ENCODE results near the gene IFT52. TPM values are rescaled to one million over a fixed set of nuclear protein-coding genes. Genes with fewer than 3 reads are reported as not detected.
"Not testable (repeated sequence)": the region's sequence is repeated elsewhere in the genome, so short reads cannot be mapped to it uniquely, and the experiment has no call there.

The IFT52 gene
- total RNA-seq, 2 donors from 2014 or later = 17.6 to 18.1 TPM

- H3K36me3 ChIP-seq = peaks cover 15% of the 10 kb centered on the region
- no peak for TF ChIP-seq CTCF (IDR thresholded peaks at IDR 0.05)
- ATAC-seq (ENCODE audit: insufficient number of reproducible peaks, low FRiP score, low read depth) = no peak
- no peak overlapping the region for H3K27ac ChIP-seq
- no peak overlapping the region for H3K4me3 ChIP-seq
- H3K4me1 ChIP-seq (ENCODE audit: control insufficient read depth in 1 of 2, low read depth in 2 of 2) = no peaks in the 10 kb centered on the region
- no peaks in the 10 kb centered on the region for H3K27me3 ChIP-seq (replicated peaks; ENCODE audit: insufficient read depth)
- no peaks in the 10 kb centered on the region for H3K9me3 ChIP-seq
- DNase-seq (ENCODE audit: low spot score) = no peak
Measured at GRCh38 chr20:43603124-43603523, 12.4 kb downstream of the IFT52 start.

- H3K36me3 ChIP-seq = peaks cover 15% of the 10 kb centered on the region
- no peak for TF ChIP-seq CTCF (IDR thresholded peaks at IDR 0.05)
- no peak overlapping the region for H3K4me3 ChIP-seq
- H3K4me1 ChIP-seq (ENCODE audit: control insufficient read depth in 1 of 2, low read depth in 2 of 2) = no peaks in the 10 kb centered on the region
- no peaks in the 10 kb centered on the region for H3K27me3 ChIP-seq (replicated peaks; ENCODE audit: insufficient read depth)
- DNase-seq (ENCODE audit: low spot score) (no peak), ATAC-seq (ENCODE audit: insufficient number of reproducible peaks, low FRiP score, low read depth) (no peak)
- no peaks in the 10 kb centered on the region for H3K9me3 ChIP-seq
- H3K27ac ChIP-seq = no peak overlapping the region
Measured at GRCh38 chr20:43605715-43606114, 15.0 kb downstream of the IFT52 start.

GRCh38 chr20:43607278-43607677, 16.5 kb downstream of the IFT52 start:
- DNase-seq (ENCODE audit: low spot score); H3K27ac ChIP-seq; H3K4me3 ChIP-seq; ATAC-seq (ENCODE audit: insufficient number of reproducible peaks, low FRiP score, low read depth); H3K27me3 ChIP-seq (replicated peaks; ENCODE audit: insufficient read depth); H3K4me1 ChIP-seq (ENCODE audit: control insufficient read depth in 1 of 2, low read depth in 2 of 2); H3K9me3 ChIP-seq: not testable (repeated sequence)
- peaks cover 15% of the 10 kb centered on the region for H3K36me3 ChIP-seq

GRCh38 chr20:43631598-43631997, 40.9 kb downstream of the IFT52 start:
- peaks cover 39% of the 10 kb centered on the region for H3K36me3 ChIP-seq

GRCh38 chr20:43636429-43636828, 45.7 kb downstream of the IFT52 start:
- TF ChIP-seq CTCF (IDR thresholded peaks at IDR 0.05) = no peak
- DNase-seq (ENCODE audit: low spot score) = no peak
- Histone ChIP-seq H3K9me3 (no peaks in the 10 kb centered on the region), H3K36me3 (peaks cover 40% of the 10 kb centered on the region), H3K27me3 (replicated peaks; ENCODE audit: insufficient read depth) (no peaks in the 10 kb centered on the region), H3K4me1 (ENCODE audit: control insufficient read depth in 1 of 2, low read depth in 2 of 2) (no peaks in the 10 kb centered on the region), H3K4me3 (no peak overlapping the region), H3K27ac (no peak overlapping the region)
- ATAC-seq (ENCODE audit: insufficient number of reproducible peaks, low FRiP score, low read depth) = no peak

More at GRCh38 chr20:43631598-43631997, 40.9 kb downstream of the IFT52 start:
- ATAC-seq (ENCODE audit: insufficient number of reproducible peaks, low FRiP score, low read depth) = no peak
- H3K4me1 ChIP-seq (ENCODE audit: control insufficient read depth in 1 of 2, low read depth in 2 of 2) = no peaks in the 10 kb centered on the region
- TF ChIP-seq CTCF (IDR thresholded peaks at IDR 0.05) = no peak
- no peaks in the 10 kb centered on the region for H3K9me3 ChIP-seq
- DNase-seq (ENCODE audit: low spot score) = no peak
- H3K27ac ChIP-seq = no peak overlapping the region
- H3K4me3 ChIP-seq = no peak overlapping the region
- no peaks in the 10 kb centered on the region for H3K27me3 ChIP-seq (replicated peaks; ENCODE audit: insufficient read depth)

GRCh38 chr20:43642548-43642947, 51.8 kb downstream of the IFT52 start:
- H3K9me3 ChIP-seq = no peaks in the 10 kb centered on the region
- no peak for ATAC-seq (ENCODE audit: insufficient number of reproducible peaks, low FRiP score, low read depth)
- no peak for DNase-seq (ENCODE audit: low spot score)
- H3K4me3 ChIP-seq = no peak overlapping the region
- H3K4me1 ChIP-seq (ENCODE audit: control insufficient read depth in 1 of 2, low read depth in 2 of 2) = no peaks in the 10 kb centered on the region
- H3K36me3 ChIP-seq = peaks cover 35% of the 10 kb centered on the region
- TF ChIP-seq CTCF (IDR thresholded peaks at IDR 0.05) = no peak
- H3K27ac ChIP-seq = no peak overlapping the region
- no peaks in the 10 kb centered on the region for H3K27me3 ChIP-seq (replicated peaks; ENCODE audit: insufficient read depth)
